ENCODE data around the gene CAPN3. TPM values are rescaled to one million over a fixed set of nuclear protein-coding genes. Genes with fewer than 3 reads are reported as not detected.

Gene CAPN3
- total RNA-seq, 1 donor from 2014 or later: 3.7 TPM

DNA sequence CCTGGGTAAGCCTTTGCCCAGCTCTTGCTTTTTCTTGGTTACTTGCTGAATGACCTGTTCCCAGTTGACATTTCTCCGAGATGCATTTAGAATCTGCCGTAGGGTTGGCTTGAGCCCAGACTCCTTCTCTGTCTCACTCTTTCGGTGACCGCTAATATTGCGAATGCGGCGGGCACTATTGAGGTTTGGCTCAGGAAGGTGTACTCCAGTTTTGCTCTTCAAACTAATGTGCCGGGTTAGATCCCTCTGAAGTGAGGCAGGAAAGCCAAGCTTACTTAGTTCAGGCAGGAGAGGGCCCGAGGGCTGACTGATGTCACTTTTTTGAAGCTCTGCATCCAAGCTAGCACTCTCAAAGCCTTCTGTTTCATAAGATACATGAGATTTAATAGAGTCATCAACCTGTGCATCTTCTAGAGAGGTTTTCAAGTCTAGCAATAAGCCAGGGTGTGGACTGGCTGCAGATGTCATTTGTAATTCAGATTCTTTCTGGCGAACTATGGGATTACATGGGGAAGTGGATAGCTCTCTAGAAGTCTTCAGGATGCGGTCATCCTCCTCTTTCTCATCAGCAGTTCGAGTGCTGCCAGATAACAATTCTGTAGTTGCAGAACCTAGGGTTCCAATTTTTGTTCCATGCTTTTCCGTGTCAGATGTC, 90.6 kb downstream of the CAPN3 start:
- no peaks in the 10 kb centered on the region for H3K27me3 ChIP-seq (ENCODE audit: control insufficient read depth, insufficient read depth, low read length)
- TF ChIP-seq, protein P1, sequence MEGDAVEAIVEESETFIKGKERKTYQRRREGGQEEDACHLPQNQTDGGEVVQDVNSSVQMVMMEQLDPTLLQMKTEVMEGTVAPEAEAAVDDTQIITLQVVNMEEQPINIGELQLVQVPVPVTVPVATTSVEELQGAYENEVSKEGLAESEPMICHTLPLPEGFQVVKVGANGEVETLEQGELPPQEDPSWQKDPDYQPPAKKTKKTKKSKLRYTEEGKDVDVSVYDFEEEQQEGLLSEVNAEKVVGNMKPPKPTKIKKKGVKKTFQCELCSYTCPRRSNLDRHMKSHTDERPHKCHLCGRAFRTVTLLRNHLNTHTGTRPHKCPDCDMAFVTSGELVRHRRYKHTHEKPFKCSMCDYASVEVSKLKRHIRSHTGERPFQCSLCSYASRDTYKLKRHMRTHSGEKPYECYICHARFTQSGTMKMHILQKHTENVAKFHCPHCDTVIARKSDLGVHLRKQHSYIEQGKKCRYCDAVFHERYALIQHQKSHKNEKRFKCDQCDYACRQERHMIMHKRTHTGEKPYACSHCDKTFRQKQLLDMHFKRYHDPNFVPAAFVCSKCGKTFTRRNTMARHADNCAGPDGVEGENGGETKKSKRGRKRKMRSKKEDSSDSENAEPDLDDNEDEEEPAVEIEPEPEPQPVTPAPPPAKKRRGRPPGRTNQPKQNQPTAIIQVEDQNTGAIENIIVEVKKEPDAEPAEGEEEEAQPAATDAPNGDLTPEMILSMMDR (IDR thresholded peaks at IDR 0.05; ENCODE audit: insufficient read depth, low read length, poor library complexity, severe bottlenecking): no peak
- H3K36me3 ChIP-seq (ENCODE audit: control insufficient read depth, insufficient read depth, low read length): peaks cover 4% of the 10 kb centered on the region
- H3K4me3 ChIP-seq (ENCODE audit: low read depth, low read length): no peak overlapping the region
- DNase-seq (ENCODE audit: low read depth): no peak

DNA sequence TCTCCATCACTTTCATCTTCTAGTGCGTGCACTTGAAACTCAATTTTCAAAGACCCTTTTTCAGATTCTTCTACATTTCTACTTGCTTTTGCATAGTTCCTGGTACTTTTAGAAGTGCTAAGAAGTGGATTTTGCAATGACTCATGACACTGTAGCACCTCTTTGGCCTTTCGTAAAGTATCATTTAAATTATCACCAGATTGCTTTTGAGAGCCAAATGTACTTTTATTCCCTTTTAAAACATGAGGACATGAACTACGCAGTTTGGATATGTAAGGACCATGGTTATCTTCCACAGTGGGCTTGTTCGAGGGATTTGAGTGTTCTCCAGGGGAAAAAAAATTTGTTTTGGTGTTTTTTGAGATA, 91.1 kb downstream of the CAPN3 start:
- H3K27me3 ChIP-seq (ENCODE audit: control insufficient read depth, insufficient read depth, low read length): no peaks in the 10 kb centered on the region
- TF ChIP-seq, protein P1 (IDR thresholded peaks at IDR 0.05; ENCODE audit: insufficient read depth, low read length, poor library complexity, severe bottlenecking): no peak
- H3K36me3 ChIP-seq (ENCODE audit: control insufficient read depth, insufficient read depth, low read length): peaks cover 4% of the 10 kb centered on the region
- DNase-seq (ENCODE audit: low read depth): no peak
- H3K4me3 ChIP-seq (ENCODE audit: low read depth, low read length): no peak overlapping the region

DNA sequence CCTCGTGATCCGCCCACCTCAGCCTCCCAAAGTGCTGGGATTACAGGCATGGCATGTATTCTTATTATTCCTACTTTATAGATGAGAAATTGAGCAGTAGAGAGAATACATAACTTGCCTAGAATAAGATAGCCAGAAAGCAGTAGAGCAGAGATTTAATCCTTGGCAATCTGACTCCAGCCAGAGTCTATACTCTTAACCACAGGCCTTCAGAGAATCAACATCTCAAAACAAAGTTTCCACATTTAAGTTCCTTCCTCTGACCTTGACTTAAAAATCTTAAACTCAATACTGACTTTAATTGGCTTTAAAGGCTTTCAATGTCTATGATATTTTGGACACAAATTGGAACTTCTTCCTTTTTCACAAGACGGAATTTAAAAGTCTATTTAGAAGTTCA, 94.5 kb downstream of the CAPN3 start:
- no peak for DNase-seq (ENCODE audit: low read depth)
- TF ChIP-seq, protein P1 (IDR thresholded peaks at IDR 0.05; ENCODE audit: insufficient read depth, low read length, poor library complexity, severe bottlenecking): no peak
- H3K36me3 ChIP-seq (ENCODE audit: control insufficient read depth, insufficient read depth, low read length): peaks cover 4% of the 10 kb centered on the region

DNA sequence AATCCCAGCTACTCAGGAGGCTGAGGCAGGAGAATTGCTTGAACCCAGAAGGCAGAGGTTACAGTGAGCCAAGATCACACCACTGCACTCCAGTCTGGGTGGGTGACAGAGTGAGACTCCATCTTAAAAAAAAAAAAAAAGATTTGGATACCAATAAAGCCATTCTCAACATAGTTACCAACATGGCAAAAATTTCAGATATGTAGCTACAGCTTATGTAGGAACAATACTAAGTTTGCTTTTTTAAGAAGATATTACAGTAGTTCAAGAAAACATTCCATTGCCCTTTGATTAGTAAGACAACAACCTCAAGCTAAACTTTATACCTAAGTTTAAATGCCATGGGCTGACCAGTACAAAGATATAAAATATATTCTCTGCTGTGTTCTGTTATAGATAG, 97.2 kb downstream of the CAPN3 start:
- H3K4me3 ChIP-seq (ENCODE audit: low read depth, low read length): no peak overlapping the region
- H3K27me3 ChIP-seq (ENCODE audit: control insufficient read depth, insufficient read depth, low read length): no peaks in the 10 kb centered on the region
- TF ChIP-seq, protein P1 (IDR thresholded peaks at IDR 0.05; ENCODE audit: insufficient read depth, low read length, poor library complexity, severe bottlenecking): no peak
- DNase-seq (ENCODE audit: low read depth): no peak
- H3K36me3 ChIP-seq (ENCODE audit: control insufficient read depth, insufficient read depth, low read length): no peaks in the 10 kb centered on the region

More for the DNA sequence above, 94.5 kb downstream of the CAPN3 start:
- no peaks in the 10 kb centered on the region for H3K27me3 ChIP-seq (ENCODE audit: control insufficient read depth, insufficient read depth, low read length)
- no peak overlapping the region for H3K4me3 ChIP-seq (ENCODE audit: low read depth, low read length)

DNA sequence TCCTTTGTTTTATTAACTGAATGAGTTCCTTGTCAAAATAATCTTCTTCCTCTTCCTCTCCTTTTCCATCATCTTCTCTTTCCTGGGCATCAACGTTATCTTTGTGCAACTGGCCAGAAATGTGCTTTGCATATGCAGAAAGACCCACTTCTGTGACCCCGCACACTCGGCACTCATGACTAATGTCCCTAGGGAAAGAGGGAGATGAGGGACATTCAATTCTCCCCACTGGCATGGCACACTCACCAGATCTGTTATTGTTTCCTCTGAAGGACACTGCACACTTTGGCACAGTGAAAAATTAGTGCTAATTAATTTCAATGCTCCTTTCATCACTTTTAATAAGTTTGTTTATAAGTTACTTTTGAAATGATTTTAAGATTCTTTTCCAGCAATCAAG, 97.7 kb downstream of the CAPN3 start:
- no peak overlapping the region for H3K4me3 ChIP-seq (ENCODE audit: low read depth, low read length)
- DNase-seq (ENCODE audit: low read depth): no peak
- TF ChIP-seq, protein P1 (IDR thresholded peaks at IDR 0.05; ENCODE audit: insufficient read depth, low read length, poor library complexity, severe bottlenecking): no peak
- no peaks in the 10 kb centered on the region for H3K36me3 ChIP-seq (ENCODE audit: control insufficient read depth, insufficient read depth, low read length)
- H3K27me3 ChIP-seq (ENCODE audit: control insufficient read depth, insufficient read depth, low read length): no peaks in the 10 kb centered on the region

Data from kidney epithelial cell (primary cell).